H4 (cell line): Measurements from ENCODE around the gene DCLK3. TPM values are rescaled to one million over a fixed set of nuclear protein-coding genes. Genes with fewer than 3 reads are reported as not detected.

ENCODE experiments used
- DNase-seq: peaks from one replicate; pipeline ENCODE4 v3.0.0-alpha.2; 2015; ENCODE audit warnings: low spot score
- total RNA-seq: library from RNA; depleted of rRNA; stranded (reverse); fragments of >200 nt; shearing (Covaris generic); gene quantifications from 2 replicates; pipeline ENCODE4 v1.2.3, GENCODE V29; 2014; rRNA removed

Gene DCLK3, protein sequence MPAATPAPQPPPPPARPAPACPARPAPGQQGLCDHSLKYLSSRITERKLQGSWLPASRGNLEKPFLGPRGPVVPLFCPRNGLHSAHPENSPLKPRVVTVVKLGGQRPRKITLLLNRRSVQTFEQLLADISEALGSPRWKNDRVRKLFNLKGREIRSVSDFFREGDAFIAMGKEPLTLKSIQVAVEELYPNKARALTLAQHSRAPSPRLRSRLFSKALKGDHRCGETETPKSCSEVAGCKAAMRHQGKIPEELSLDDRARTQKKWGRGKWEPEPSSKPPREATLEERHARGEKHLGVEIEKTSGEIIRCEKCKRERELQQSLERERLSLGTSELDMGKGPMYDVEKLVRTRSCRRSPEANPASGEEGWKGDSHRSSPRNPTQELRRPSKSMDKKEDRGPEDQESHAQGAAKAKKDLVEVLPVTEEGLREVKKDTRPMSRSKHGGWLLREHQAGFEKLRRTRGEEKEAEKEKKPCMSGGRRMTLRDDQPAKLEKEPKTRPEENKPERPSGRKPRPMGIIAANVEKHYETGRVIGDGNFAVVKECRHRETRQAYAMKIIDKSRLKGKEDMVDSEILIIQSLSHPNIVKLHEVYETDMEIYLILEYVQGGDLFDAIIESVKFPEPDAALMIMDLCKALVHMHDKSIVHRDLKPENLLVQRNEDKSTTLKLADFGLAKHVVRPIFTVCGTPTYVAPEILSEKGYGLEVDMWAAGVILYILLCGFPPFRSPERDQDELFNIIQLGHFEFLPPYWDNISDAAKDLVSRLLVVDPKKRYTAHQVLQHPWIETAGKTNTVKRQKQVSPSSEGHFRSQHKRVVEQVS
- not detected in 2 replicates for total RNA-seq

DNA sequence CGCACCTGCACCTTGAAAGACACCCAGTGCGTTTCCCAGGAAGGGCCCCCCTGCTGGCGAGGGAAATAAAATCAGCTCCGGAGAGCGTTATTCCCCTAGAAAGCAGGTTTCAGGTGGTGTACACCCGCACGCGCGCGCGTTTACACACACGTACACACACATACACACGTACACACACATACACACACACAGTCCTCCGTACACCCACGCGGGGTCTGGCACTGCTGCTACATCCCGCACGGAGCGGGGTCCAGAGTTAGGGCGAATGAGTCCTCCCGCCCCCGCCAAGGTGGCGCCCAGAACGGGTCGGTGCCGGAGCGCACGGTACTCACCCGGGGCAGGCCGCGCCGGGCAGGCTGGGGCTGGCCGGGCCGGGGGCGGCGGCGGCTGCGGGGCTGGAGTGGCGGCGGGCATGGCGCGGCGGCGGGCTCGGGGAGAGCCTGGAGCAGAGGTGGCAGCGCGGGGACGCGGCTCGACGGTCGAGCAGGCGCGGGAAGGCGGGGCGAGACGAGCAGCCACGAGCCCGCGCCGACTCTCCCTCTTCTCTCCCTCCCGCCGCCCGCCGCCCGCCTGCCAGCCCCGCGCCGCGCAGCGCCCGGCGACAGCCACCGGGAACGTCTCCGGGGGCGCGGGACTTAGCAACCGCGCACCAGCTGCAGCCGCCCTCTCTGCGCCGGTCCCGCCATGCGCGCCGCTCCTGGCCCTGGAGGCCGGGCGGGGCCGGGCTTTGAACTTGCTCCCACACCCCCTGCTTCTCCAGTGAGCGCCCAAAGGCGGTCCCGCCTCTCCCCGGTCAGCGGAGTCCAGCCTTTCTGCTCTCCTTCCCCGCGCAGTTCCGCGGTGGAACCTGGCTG lies at the start of gene DCLK3:
Gene DCLK3, minus strand, starts transcription at position 704 of the 854 bp plus-strand sequence. Its CDS starts 290 bp downstream, at position 414.
- DNase-seq, result no peak

DNA sequence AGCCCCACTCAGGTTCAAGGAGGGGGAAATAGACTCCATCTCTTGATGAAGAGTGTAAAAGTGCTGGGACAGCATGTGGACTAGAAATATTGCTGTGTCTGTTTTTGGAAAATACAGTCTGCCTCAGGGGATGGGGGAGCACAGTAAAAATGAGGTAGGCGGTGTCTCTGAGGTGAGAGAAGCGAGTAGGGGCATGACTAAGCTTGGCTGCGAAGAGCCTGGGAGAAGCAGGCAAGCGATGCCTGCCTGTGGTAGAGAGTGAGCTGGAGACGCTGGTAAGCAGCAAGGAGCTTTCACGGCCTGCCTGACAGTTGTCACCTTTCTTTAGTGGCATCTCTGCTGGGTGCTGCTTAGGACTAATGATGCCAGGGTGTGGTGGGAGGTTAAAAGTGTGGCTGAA lies 49.0 kb upstream of the DCLK3 start:
- no peak for DNase-seq

DNA sequence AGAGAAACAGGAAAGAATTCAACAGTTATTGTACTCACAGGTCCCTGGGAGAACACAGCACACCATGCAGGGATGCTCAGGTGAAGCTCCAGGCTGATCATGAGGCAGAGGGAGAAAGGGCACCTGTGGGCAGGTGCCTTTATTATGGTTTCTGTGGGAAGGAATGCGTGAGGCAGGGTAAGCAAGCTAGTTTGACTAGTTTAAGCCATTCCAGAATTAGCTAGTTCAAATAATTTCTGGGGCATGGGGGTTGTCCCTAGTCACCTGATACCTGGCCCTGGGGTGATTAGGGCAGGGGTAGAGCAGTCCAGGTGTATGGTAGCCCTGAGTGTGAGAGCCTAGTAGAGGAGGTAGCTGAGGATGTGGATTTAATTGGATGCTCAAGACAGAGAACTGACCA lies 47.9 kb upstream of the DCLK3 start:
- no peak for DNase-seq

DNA sequence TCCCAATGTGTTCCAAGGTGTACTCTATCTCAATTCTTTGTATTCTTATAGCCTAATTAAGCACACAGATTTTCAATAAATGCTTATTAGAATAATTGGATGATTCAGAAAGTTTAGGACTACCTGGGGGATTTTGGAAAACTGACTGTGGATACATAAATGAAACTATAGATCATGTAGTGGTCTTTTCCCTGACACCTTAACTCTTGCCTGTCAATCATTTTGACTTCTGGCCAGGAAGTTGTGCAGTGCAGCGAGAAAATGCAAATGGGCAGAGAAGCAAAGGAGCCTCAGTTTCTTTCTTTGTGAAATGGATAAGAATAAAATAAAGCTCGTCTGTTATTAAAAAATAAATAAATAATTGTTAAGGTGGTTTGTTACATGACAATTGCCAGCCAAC lies 47.4 kb upstream of the DCLK3 start:
- DNase-seq, result no peak

DNA sequence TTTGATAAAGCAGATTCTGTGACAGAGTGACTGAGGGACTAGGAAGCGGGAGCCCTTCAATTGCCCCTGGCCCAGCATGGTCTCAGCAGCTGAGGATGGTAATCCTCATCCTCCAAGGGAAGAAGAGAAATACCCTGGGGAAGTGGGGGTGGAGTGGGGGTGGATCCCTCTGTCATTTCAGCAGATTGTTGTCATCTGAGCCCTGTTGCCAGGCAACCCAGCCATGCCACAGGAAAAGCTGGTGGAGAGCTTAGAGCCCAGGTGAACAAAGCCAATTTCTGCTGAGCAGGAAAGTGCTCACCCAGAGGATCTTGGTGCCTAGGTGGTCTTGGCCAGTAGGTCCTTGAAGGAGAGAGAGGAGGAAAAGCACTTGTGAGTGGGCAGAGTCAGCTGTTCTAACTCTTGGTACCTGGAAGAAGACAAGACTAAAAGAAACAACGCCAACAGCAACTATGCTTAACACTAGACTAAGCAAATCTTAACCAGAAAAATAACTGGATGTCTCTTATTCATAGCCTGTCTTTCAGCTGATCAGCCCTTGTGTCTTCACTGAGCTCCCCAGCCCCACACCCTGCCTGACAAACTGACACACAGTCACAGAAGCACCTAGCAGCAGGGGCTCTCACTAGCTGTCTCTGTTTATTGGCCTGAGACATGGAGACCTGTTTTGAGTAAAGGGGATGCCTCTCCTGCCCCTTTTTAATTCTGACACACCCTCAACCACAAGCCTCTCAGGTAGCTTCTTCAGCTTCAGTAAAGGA lies 40.1 kb upstream of the DCLK3 start:
- DNase-seq, result no peak

DNA sequence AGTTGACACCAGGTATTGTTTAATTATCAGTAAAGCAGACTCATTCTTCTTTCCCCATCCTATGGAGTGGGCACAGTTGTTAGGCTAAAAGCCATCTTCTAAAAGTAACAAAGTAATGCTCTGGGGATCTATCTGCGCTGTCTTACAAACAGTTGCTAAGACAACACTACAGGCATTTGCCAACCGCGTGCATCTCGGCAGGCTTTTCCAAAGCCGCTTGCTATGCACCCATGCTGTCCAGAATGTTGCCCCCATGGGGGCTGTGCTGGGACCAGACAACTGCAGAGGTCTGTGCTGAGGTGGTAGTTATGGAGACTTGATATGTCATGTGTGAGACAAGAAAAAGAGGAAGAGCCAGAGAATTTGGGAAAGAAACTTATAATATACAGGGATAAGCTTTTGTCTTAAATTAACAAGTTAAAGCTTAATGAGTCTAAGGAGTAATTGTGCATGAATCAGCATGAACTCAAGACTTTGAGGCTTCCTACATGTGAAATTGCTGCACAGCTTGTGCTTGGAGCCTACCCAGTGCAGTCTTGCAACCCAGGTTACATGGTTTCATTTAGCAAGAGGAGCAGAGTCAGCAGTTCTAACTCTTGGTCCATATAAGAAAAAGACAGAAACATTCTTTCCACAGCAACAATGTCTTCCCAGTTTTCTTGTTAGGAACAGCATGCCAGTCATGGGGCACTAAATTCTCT lies 38.9 kb upstream of the DCLK3 start:
- no peak for DNase-seq

DNA sequence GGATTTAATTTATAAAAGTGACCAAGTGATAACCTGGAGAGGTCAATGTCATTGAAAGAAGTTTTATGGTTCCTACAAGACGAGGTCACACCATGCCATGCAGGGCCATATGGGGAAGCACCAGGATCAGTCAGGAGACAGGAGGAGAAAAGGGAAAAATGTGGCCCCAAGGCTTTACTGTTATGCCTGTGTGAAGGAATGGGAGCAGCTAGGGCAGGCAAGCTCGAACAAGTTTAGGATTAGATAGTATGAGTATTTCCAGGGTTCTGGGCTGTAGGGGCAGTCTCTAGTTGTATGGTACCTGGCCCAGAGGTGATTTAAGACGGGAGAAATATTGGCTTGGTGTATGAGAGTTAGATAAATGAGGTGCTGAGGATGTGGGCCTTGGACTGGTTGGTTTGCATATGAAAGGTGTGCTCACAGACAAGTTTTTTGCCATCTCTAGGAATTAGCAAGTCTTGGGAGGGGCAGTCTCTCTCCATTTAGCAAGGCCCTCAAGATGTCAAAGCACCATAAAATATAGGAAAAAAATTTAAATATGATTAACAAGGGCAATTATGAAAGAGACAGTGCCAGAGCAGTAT lies 36.3 kb upstream of the DCLK3 start:
- DNase-seq, result no peak

DNA sequence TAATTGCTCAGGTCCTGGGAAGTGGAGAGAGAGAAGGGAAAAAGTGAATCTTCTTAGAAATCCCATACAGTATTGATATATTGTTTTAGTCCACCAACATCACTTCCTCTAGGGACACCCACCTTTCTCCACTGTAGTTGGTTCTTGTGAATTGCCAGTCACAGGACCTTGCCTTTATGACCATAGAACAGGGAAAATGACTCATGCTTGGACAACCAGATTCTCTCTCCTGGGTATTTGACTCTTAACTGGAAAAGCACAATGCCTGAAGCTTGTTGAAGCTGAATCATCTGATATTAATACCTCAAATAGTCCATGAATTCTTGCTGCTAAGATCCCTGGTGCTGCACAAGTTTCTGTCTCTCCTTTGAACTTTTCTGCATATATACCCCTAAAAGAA lies 32.5 kb upstream of the DCLK3 start:
- DNase-seq, result no peak

DNA sequence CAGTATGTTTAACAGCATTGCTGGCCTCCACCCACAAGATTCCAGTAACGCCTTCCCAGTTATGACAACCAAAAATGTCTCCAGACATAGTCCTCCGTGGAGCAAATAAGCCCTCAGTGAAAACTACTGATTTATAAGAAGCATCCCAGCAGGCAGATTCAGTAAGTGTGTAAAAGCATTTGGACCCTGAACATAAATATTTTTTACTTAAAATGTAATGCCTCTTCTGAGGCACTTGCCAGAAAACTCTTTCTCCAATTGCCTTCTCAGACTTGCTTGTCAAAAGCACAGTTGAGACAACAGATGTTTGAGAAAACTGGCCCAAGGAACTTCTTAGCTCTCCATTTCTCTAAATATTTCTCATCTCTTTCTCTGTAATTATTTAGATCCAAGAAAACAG lies 31.8 kb upstream of the DCLK3 start:
- no peak for DNase-seq

DNA sequence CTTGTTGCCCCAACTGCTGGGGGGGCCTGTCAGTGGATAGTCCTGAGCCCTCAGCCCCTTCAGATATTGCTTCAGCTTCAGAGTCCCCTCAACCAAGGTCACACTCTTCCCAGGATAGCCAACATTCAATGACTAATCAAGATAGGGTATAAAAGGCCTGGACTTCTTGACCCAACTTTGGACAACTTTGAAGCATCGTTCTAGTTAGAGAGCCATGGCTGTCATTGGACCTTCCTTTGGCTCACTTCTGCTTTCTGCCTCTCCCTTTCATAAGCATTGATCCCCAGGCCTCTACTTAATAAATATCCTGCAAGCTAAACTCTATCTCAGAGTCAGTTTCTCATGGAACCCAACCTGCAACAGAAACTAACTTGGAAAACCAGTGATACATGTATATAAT lies 31.3 kb upstream of the DCLK3 start:
- no peak for DNase-seq

DNA sequence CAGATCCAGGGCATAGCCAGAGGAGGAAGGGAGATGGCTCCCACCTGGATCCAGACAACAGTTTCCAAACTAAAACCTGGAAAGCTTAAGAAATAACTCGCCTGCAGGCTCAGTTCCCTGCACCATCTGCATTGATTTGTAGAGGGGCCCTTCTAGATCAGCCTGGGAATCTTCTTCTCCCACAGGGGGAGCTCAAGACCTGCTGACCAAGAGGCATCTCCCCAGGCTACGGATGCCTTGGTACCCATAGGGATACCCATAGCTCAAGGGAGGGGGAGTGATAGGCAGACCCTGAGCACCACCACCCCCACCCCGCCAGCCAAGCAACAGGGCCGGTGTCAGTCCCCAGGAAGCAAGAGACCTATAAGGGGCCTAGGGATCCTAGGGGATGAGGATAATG lies 28.0 kb upstream of the DCLK3 start:
- DNase-seq, result no peak

DNA sequence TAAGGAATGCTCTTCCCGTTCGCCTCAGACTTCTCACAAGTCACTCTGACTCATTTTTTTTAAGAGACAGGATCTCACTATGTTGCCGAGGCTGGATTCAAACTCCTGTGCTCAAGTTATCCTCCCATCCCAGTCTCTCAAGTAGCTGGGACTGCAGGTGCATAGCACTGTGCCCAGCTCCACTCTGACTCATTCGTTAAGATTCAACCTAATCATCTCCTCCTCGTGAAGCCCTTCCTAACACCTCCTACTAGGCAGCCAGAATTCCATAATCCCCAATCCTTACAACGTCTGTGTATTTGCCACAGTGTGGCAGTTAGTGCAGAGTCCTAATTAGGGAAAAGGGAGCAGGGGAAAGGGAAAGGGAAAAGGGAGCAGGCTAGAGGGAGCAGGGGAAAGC lies 26.4 kb upstream of the DCLK3 start:
- no peak for DNase-seq

DNA sequence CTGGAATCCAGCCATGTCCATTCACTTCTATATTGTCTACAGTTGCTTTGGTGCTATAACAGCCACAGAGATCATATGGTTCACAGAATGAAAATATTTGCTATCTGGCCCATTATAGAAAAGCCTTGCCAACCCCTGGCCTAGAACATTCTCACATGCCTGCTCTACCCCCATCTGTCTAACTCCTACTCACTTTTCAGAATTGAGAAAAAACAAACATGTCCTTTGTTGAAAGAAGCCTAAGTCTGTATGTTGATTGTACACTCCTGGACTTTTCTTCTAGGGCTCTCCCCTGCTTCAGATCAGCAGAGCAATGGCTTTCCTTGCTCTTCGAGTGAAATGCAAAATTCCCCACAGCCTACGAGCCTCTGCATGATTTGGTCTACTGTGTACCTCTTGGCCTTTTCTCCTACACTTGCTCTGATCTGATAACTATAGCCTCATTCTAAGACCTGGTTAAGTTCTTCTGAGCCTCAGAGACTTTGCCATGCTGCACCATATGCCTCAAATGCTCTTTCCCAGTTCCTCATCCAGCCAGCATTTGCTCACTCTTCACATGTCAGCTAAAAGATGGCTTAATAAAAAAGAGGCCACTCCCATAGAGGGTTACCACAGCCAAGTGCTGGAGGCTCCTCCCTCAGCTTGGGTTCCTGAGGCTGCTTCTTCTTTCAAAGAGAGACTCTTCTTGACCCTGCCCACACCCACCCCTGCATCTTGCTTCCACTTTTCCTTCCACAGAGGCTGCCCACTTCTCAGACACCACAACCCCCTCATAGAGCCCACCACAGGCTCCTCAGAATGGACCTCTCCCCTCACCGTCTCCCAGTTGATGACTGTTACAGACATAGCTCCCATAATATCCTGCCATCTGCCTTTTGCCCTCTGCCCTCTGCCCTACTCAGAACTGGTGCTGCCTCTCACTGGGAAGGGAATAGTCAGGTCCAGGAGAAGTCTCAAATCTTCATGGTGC lies 22.9 kb upstream of the DCLK3 start:
- no peak for DNase-seq

DNA sequence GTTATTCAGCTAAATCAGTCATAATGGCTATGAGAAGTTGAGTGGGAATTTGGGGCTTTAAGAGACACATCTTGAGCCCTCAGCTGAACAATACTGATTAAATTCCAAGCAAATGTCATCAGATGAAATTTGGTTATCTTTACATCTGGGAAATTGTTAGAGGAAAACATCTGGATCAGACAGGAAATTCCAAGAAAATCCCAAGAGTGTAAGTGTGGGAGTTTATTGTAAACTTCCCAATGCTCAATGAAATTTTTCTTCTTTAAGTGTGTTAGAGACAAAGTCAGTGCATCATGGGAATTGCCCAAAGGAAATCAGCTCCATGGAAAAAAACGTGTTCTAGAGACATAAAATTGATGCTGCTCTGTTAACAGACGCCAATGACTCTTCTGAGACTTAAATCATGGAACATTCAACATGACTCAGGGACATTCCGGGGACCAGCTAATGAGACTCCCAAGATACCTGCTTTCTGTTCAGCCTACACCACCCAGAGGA lies 19.8 kb upstream of the DCLK3 start:
- DNase-seq, result no peak

DNA sequence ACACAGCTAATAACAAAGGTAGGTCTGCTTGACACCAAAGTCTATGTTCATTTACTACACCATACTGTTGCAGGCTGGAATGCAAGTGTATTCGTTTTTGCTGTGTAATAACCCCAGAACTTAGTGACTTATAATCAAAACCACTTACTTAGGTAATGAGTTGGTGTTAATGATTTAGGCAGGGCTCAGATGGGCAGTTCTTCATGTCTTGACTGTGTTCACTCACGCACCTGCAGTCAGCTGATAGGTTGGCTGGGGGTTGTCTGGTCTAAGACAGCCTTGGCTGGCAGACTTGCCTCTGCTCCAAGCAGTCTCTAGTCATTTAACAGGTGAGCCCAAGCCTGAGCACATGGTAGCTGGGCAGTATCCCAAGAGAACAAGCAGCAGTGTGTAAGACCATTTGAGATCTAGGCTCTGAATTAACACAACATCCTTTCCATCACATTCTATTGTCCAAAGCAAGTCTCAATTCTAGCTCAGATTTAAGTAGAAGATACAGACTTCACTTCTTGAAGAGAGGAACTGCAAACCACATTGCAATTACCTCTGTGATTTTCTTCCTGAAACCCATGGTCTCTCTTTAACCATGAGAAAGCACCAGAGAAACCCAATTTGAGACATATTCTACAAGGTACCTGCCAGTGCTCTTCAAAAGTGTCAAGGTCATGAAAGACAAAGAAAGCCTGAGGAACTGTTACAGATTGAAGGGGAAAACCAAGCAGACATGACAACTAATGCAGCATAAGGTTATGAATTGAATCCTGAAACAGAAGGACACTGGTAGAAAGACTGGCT lies 13.3 kb upstream of the DCLK3 start:
- no peak for DNase-seq

DNA sequence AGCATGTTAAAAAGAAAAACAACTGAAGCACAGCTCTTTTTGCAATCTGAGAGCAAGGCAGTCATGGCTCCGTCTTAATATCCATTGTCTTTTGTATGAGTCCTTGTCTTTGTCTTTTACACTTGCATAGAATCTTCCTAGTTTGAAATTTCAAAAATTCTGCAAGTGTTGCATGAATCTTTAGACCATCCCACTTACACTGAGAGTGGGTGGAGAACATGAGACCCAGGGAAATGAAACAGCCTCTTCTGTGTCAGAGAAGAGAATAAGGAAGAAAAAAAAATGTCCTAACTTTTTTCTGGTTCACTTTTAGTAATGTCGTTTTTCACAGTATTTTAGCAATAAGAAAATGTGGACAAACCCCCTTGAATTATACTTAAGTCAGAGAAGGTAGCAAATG lies 12.1 kb upstream of the DCLK3 start:
- no peak for DNase-seq

DNA sequence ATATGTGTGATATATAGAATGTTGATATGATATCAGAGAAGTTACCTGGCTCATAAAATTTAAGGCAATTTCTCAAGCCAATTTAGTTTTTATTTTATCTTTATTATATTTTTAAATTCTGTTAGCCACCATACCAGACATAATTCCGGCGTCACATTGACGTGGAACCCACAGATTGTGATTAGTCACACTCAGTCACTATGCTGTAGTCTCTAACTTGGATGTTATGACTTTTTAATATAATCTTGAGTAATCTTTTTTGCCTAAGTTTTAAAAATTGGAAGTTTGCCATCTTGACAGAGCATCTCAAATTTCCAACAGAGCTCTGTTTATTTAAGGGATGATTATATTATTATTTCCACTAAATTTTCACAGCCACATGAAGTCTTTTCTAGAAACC lies 9.7 kb upstream of the DCLK3 start:
- no peak for DNase-seq

DNA sequence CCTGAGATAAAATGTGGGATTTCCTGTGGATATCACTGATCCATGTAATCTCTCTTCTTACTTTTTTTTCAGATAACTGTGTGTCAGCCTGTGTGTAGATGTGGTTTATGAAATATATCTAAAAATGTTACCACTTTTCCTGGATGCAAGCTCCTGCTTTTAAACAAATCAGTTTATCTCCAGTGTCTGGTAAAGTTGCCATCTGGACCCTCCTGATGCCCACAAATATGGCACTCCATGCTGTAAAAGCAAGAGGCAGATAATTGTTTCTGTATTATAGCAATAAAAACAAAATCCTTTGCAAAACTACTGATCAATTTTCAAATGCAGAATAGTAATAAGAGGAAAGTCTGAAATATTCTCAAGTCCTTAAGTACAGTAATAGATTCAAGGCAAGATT lies 7.6 kb upstream of the DCLK3 start:
- no peak for DNase-seq
